Tongue (tissue), 3 donors: Measurements from ENCODE around the gene GLB1L. TPM values are rescaled to one million over a fixed set of nuclear protein-coding genes. Genes with fewer than 3 reads are reported as not detected.
"Not testable (repeated sequence)": the region's sequence is repeated elsewhere in the genome, so short reads cannot be mapped to it uniquely, and the experiment has no call there.

Source experiments
- DNase-seq: peaks from one replicate; pipeline ENCODE4 v3.0.0-alpha.2; 2015
- small RNA-seq: library from RNA; depleted of rRNA; stranded (forward); fragments of <200 nt; gene quantifications from one replicate; pipeline ENCODE3, GENCODE V24; 2014; ENCODE audit warnings: low replicate concordance
- total RNA-seq: library from RNA; depleted of rRNA; stranded (reverse); fragments of >200 nt; gene quantifications from one replicate; pipeline ENCODE4 v1.2.3, GENCODE V29; 2014

The GLB1L gene
- total RNA-seq, 1 donor from 2014 or later: 5.2 TPM

DNA sequence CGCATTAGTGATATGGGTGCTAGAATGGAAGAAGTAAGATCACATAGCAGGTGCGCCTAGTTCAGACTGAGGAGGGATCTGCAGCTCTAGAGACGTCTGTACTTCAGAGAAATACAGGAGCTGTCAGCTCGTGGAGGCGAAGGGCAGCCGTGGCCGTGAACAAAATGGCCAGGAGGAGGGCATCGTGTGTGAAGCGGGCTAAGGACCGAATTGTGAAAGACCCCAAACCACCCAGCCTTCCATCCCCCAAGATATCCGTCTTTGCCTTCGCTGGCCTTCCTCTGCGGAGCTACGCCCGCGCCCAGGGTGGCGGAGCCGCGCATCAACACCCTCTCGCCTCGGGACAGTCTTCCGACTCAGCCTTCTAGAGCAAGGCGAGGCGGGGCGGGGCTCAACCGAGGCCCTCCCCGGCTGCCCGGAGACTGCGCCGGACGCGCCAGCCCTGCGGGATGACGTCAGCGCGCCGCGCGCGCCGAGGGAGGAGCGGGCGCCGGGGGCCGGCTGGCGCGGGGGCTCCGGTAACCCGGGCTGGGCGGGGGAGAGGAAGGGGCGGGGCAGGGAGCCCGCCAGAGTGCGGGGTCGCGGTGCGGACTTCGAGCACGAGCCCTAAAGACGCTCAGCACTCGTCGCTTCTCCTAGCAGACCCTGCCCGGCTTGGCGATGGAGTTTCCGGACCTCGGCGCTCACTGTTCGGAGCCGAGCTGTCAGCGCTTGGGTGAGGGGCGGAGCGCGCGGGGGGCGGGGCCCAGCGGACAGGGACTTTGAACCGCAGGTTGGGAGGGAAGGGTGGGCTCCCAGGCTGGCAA lies 38.7 kb downstream of the GLB1L start, which contains the start of gene ZFAND2B:
TSS of gene ZFAND2B (plus strand) at position 455 of the 806 bp plus-strand sequence. CDS start at position 661, 206 bp downstream.
- peak; percentile 98 for DNase-seq

DNA sequence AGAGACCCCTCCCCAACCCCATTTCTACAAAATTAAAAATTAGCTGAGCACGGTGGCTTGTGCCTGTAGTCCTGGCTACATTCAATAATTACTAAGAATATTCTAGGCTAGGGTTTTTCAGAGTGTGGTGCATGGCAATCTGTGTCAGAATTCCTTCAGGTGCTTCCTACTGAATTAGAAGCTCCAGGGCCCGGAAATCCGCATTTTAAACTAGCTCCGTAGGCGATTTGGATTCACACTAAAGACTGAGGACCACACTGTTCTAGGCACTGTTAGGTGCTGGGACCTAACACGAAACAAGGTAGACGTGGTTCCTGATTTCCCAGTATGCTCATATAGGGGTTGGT lies 39.3 kb downstream of the GLB1L start:
- no peak for DNase-seq

DNA sequence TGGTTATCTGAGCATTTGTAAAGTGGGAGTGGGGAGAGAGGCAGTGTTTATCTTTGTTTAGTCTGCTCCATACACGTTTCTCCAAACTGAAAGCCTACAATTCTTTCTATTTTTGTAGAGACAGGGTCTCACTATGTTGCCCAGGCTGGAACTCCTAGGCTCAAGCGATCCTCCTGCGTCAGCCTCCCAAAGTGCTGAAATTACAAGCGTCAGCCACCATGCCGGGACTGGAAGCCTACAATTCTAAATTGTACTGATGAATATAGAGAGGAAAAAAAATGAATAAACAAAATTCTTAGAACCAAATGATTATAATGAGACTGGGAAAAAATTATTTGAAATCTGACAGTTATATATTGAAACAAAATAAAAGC lies 40.1 kb downstream of the GLB1L start:
- DNase-seq: no peak

DNA sequence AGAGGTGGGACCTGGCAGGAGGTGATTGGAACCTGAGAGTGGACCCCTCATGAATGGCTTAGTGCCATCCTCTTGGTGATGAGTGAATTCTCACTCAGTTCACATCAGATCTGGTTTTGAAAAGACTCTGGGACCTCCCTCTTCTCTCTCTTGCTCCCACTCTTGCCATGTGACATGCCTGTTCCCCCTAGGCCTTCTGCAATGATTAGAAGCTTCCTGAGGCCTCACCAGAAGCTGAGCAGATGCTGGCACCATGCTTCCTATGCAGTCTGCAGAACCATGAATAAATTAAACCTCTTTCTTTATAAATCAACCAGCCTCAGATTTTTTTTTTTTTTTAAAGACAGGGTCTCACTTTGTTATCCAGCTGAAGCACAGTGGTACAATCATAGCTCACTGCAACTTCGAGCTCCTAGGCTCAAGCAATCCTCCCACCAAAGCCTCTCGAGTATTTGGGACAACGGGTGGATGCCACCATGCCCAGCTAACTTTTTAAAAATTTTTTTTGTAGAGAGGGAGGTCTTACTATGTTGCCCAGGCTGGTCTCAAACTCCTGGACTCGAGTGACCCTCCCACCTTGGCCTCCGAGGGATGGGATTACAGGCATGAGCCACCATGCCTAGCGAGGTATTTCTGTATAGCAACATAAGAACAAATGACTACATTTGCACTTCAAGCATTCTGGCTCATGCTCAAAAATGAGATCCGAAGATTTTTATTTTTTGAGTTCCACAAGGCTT lies 40.6 kb downstream of the GLB1L start:
- no peak for DNase-seq

DNA sequence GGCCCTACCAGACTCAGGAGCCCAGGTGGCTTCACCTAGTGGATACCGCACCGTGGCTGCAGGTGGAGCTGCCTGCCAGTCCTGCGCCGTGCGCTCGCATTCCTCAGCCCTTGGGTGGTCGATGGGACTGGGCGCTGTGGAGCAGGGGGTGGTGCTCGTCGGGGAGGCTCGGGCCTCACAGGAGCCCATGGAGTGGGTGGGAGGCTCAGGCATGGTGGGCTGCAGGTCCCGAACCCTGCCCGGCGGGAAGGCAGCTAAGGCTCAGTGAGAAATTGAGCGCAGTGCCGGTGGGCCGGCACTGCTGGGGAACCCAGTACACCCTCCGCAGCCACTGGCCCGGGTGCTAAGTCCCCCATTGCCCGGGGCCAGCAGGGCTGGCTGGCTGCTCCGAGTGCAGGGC lies 43.9 kb downstream of the GLB1L start:
- not testable (repeated sequence) for DNase-seq

DNA sequence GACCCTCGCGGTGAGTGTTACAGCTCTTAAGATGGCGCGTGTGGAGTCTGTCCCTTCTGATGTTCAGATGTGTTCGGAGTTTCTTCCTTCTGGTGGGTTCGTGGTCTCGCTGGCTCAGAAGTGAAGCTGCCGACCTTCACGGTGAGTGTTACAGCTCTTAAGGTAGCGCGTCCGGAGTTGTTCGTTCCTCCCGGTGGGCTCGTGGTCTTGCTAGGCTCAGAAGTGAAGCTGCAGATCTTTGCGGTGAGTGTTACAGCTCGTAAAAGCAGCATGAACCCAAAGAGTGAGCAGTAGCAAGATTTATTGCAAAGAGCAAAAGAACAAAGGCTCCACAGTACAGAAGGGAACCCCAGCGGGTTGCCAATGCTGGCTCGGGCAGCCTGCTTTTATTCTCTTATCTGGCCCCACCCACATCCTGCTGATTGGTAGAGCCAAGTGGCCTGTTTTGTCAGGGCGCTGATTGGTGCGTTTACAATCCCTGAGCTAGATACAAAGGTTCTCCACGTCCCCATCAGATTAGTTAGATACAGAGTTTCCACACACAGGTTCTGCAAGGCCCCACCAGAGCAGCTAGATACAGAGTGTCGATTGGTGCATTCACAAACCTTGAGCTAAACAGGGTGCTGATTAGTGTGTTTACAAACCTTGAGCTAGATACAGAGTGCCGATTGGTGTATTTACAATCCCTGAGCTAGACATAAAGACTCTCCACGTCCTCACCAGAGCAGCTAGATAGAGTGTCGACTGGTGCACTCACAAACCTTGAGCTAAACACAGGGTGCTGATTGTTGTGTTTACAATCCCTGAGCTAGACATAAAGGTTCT lies 44.5 kb downstream of the GLB1L start:
- DNase-seq: not testable (repeated sequence)

DNA sequence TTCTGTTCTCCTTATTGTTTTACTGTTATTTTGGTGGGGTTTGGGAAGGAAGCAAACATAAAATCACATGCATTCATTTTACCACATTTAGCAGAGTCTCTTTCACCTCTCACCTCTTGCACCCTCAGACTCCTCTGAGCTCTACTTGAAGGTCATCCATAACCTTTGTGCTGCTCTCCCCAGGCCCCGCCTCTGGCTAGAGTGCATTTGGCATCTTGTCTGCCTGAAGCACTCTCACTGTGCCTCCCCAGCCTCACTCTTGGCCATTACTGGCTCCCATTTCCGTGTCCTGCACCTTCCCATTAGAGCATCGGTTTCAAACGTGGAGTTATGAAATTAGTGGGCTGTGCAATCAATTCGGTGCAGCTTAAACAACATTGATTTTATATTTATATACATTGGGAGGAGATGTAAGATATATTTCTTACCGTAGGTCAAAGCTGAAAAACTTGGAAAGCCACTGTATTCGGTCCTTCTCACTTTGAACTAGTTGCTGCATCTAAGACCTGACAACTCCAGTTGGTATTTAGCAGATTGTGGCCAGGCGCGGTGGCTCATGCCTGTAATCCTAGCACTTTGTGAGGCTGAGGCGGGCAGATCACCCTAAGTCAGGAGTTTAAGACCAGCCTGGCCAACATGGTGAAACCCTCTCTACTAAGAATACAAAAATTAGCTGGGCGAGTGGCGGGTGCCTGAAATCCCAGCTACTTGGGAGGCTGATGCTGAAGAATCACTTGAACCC lies 45.6 kb downstream of the GLB1L start:
- no peak for DNase-seq

DNA sequence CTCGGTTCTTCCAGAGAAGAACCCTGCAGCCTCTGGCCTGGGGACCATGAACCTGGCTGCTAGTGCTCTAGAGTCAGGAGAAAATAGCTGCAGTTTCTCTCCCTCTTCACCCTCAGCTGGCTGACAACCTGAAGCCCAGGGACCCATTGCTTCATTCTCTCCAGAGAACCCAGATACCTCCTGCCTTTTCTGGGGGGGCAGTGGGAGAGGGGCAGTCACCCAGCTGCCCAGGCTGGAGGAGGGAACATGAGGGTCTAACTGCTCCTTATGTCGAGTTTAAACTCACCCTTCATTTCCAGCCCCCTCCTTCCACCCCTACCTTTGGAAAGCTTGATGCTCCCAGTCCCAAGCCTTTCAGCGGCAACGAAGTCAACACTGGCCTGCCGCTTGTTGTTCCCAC lies 46.3 kb downstream of the GLB1L start:
- DNase-seq: no peak

DNA sequence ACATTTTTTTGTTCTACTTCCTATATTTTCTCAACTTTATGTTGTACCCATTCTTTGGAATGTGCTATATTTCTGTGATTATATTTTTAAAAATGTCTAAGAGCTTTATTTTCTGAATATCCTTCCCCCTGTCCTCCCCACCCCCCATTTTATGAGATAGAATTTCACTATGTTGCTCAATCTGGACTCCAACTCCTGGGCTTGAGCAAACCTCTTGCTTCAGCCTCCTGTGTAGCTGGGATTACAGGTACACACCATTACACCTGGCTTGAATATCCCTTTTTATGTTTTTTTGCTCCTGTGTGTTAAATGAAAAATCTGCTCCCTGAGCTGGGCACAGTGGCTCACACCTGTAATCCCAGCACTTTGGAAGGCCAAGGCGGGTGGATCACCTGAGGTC lies 47.9 kb downstream of the GLB1L start:
- DNase-seq: no peak

DNA sequence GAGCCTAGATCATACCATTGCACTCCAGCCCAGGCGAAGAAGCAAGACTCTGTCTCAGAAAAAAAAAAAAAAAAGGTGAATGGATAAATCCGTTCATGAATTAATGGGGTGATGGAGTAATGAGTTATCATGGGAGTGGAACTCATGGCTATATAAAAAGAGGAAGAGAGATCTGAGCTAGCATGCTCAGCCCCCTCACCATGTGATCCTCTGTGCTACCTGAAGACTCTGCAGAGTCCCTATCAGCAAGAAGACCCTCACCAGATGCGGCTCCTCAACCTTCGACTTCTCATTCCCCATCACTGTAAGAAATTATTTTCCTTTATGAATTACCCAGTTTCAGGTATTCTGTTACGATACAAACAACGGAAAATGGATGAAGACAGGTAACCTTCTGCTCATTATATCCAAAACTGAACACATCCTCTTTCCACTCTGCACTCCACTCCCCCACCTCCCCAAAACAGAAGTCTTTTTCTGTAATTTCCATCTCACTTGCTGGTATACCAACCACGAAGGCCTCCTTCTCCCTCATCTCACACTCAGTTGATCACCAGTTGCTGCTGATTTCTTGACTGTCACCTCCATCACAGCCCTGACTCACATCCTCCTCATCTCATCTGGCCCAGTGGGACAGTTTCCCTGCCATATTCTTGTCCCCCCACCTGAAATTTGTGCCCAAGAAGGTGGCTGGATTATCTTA lies 58.3 kb downstream of the GLB1L start:
- no peak for DNase-seq

Small RNAs within 50 kb of the gene (small RNA-seq; reads per million reads assigned to genes)
- 0.18 reads per million, percentile 16 among the genes with 10 or more reads in this experiment for gene MIR153-1

Other genes starting within 250 kb of the GLB1L start
- not detected for gene CFAP65, start 203.9 kb downstream of the GLB1L start, total RNA-seq
- not detected for gene IHH, start 184.5 kb downstream of the GLB1L start, total RNA-seq
- gene NHEJ1, start 84.6 kb downstream of the GLB1L start, total RNA-seq: 12.8 TPM
- 0.92 TPM for gene SLC23A3, start 75.4 kb downstream of the GLB1L start, total RNA-seq
- gene CNPPD1, start 68.5 kb downstream of the GLB1L start, total RNA-seq: 23.9 TPM
- 35.0 TPM for gene RETREG2, start 67.2 kb downstream of the GLB1L start, total RNA-seq
- gene ZFAND2B, start 38.7 kb downstream of the GLB1L start, total RNA-seq: 24.4 TPM
- 35.3 TPM for gene ABCB6, start 26.5 kb downstream of the GLB1L start, total RNA-seq
- 51.9 TPM for gene ATG9A, start 15.8 kb downstream of the GLB1L start, total RNA-seq
- gene ANKZF1, start 15.6 kb downstream of the GLB1L start, total RNA-seq: 41.0 TPM
- gene STK16, start within 50 bp of the GLB1L start, total RNA-seq: 10.5 TPM
- not detected for gene TUBA4B, start 7.8 kb upstream of the GLB1L start, total RNA-seq
- 76.1 TPM for gene TUBA4A, start 8.5 kb upstream of the GLB1L start, total RNA-seq
- 96.5 TPM for gene DNAJB2, start 33.9 kb upstream of the GLB1L start, total RNA-seq
- 0.31 TPM for gene PTPRN, start 64.0 kb upstream of the GLB1L start, total RNA-seq
- not detected for gene RESP18, start 87.3 kb upstream of the GLB1L start, total RNA-seq
- gene DNPEP, start 142.5 kb upstream of the GLB1L start, total RNA-seq: 33.4 TPM
- 5,232 TPM for gene DES, start 172.9 kb upstream of the GLB1L start, total RNA-seq
- 136 TPM for gene SPEG, start 189.4 kb upstream of the GLB1L start, total RNA-seq